IgD-negative memory B cell (primary cell): ENCODE data around the gene URB2. TPM values are rescaled to one million over a fixed set of nuclear protein-coding genes. Genes with fewer than 3 reads are reported as not detected.
"Not testable (repeated sequence)": the region's sequence is repeated elsewhere in the genome, so short reads cannot be mapped to it uniquely, and the experiment has no call there.

Source experiments
- H3K27ac Mint-ChIP-seq, 3 donors: one replicate each; pipeline ENCODE4 v1.8.0; 2020 to 2022; ENCODE audit warnings: mild to moderate bottlenecking in 3 of 3, mixed read lengths in 3 of 3, moderate library complexity in 1 of 3
- H3K27me3 Mint-ChIP-seq: one replicate; pipeline ENCODE4 v1.8.0; 2021; ENCODE audit warnings: mixed read lengths
- H3K36me3 Mint-ChIP-seq: one replicate; pipeline ENCODE4 v1.8.0; 2020; ENCODE audit warnings: mild to moderate bottlenecking, mixed read lengths
- H3K4me1 Mint-ChIP-seq, 3 donors: one replicate each; pipeline ENCODE4 v1.8.0; 2020 to 2022; ENCODE audit warnings: mixed read lengths in 3 of 3, mild to moderate bottlenecking in 1 of 3
- H3K4me3 Mint-ChIP-seq, 4 donors: one replicate each; pipeline ENCODE4 v1.8.0; 2020 to 2022; ENCODE audit warnings: mild to moderate bottlenecking in 4 of 4, mixed read lengths in 4 of 4, moderate library complexity in 3 of 4
- H3K9me3 Mint-ChIP-seq, 3 donors: one replicate each; pipeline ENCODE4 v1.8.0; 2020 to 2021; ENCODE audit warnings: mixed read lengths in 3 of 3, mild to moderate bottlenecking in 1 of 3
- polyA plus RNA-seq: library from polyadenylated mRNA; unstranded; fragments of 300-500 nt; fragmentation: Illumina TruSeq; gene quantifications from one replicate; pipeline ENCODE4 v1.2.3, GENCODE V29; 2021

URB2 gene
- polyA plus RNA-seq, 1 donor from 2014 or later = 5.6 TPM

GRCh38 chr1:229599218-229599954, 26.7 kb upstream of the URB2 start:
- peaks cover 0 to 7% (median 3%) of the 10 kb centered on the region in 3 donors for H3K4me1 Mint-ChIP-seq
- no peak overlapping the region for H3K4me3 Mint-ChIP-seq
- H3K9me3 Mint-ChIP-seq = no peaks in the 10 kb centered on the region
- peaks cover 8% of the 10 kb centered on the region for H3K36me3 Mint-ChIP-seq
- no peak overlapping the region for H3K27ac Mint-ChIP-seq
- H3K27me3 Mint-ChIP-seq = no peaks in the 10 kb centered on the region

GRCh38 chr1:229600229-229600628, 25.8 kb upstream of the URB2 start:
- H3K4me3 Mint-ChIP-seq = no peak overlapping the region
- peaks cover 9% of the 10 kb centered on the region for H3K36me3 Mint-ChIP-seq
- no peak overlapping the region for H3K27ac Mint-ChIP-seq
- no peaks in the 10 kb centered on the region for H3K9me3 Mint-ChIP-seq
- no peaks in the 10 kb centered on the region for H3K27me3 Mint-ChIP-seq
- H3K4me1 Mint-ChIP-seq = peaks cover 0 to 7% (median 3%) of the 10 kb centered on the region in 3 donors

GRCh38 chr1:229603371-229604005, 22.6 kb upstream of the URB2 start:
- Mint-ChIP-seq H3K4me3 (no peak overlapping the region), H3K36me3 (peaks cover 6% of the 10 kb centered on the region), H3K27me3 (no peaks in the 10 kb centered on the region), H3K27ac (no peak overlapping the region), H3K4me1 (peaks cover 0 to 2% (median 0%) of the 10 kb centered on the region in 3 donors), H3K9me3 (no peaks in the 10 kb centered on the region)

GRCh38 chr1:229607370-229607769, 18.7 kb upstream of the URB2 start:
- H3K4me3 Mint-ChIP-seq = no peak overlapping the region
- no peaks in the 10 kb centered on the region for H3K4me1 Mint-ChIP-seq
- peaks cover 6% of the 10 kb centered on the region for H3K36me3 Mint-ChIP-seq
- H3K27ac Mint-ChIP-seq = peak overlapping the region in 1 of 3 donors; percentile 4
- H3K9me3 Mint-ChIP-seq = no peaks in the 10 kb centered on the region
- no peaks in the 10 kb centered on the region for H3K27me3 Mint-ChIP-seq

GRCh38 chr1:229608590-229608989, 17.5 kb upstream of the URB2 start:
- H3K36me3 Mint-ChIP-seq = peaks cover 6% of the 10 kb centered on the region
- no peak overlapping the region for H3K4me3 Mint-ChIP-seq
- H3K4me1 Mint-ChIP-seq = no peaks in the 10 kb centered on the region
- H3K27me3 Mint-ChIP-seq = no peaks in the 10 kb centered on the region
- H3K27ac Mint-ChIP-seq = no peak overlapping the region
- H3K9me3 Mint-ChIP-seq = no peaks in the 10 kb centered on the region

- Mint-ChIP-seq H3K27ac (no peak overlapping the region), H3K4me1 (peaks cover 4 to 7% (median 4%) of the 10 kb centered on the region in 3 donors), H3K4me3 (no peak overlapping the region), H3K9me3 (no peaks in the 10 kb centered on the region), H3K27me3 (no peaks in the 10 kb centered on the region), H3K36me3 (peaks cover 6% of the 10 kb centered on the region)
These were observed 12.1 kb upstream of the URB2 start for GRCh38 chr1:229613938-229614337.

- peaks cover 7% of the 10 kb centered on the region in 3 donors for H3K4me1 Mint-ChIP-seq
- no peaks in the 10 kb centered on the region for H3K9me3 Mint-ChIP-seq
- no peak overlapping the region for H3K4me3 Mint-ChIP-seq
- no peaks in the 10 kb centered on the region for H3K27me3 Mint-ChIP-seq
- no peak overlapping the region for H3K27ac Mint-ChIP-seq
- H3K36me3 Mint-ChIP-seq = peaks cover 6% of the 10 kb centered on the region
These were observed 11.3 kb upstream of the URB2 start for GRCh38 chr1:229614701-229615100.

- Mint-ChIP-seq H3K27me3 (no peaks in the 10 kb centered on the region), H3K9me3 (no peaks in the 10 kb centered on the region), H3K4me3 (no peak overlapping the region), H3K36me3 (peaks cover 2% of the 10 kb centered on the region), H3K4me1 (peaks cover 15 to 18% (median 16%) of the 10 kb centered on the region in 3 donors), H3K27ac (no peak overlapping the region)
These were observed 8.5 kb upstream of the URB2 start for GRCh38 chr1:229617351-229618100.

- H3K9me3 Mint-ChIP-seq = no peaks in the 10 kb centered on the region
- H3K36me3 Mint-ChIP-seq = peaks cover 2% of the 10 kb centered on the region
- peaks cover 18 to 29% (median 23%) of the 10 kb centered on the region in 3 donors for H3K4me1 Mint-ChIP-seq
- no peak overlapping the region for H3K4me3 Mint-ChIP-seq
- no peak overlapping the region for H3K27ac Mint-ChIP-seq
- H3K27me3 Mint-ChIP-seq = no peaks in the 10 kb centered on the region
These were observed 7.0 kb upstream of the URB2 start for GRCh38 chr1:229619002-229619401.

GRCh38 chr1:229619614-229620013, 6.4 kb upstream of the URB2 start:
- H3K36me3 Mint-ChIP-seq = no peaks in the 10 kb centered on the region
- H3K4me3 Mint-ChIP-seq = no peak overlapping the region
- no peaks in the 10 kb centered on the region for H3K9me3 Mint-ChIP-seq
- H3K27ac Mint-ChIP-seq = no peak overlapping the region
- H3K27me3 Mint-ChIP-seq = no peaks in the 10 kb centered on the region
- peaks cover 20 to 33% (median 24%) of the 10 kb centered on the region in 3 donors for H3K4me1 Mint-ChIP-seq

- Mint-ChIP-seq H3K36me3 (no peaks in the 10 kb centered on the region), H3K9me3 (no peaks in the 10 kb centered on the region), H3K27ac (no peak overlapping the region), H3K4me3 (no peak overlapping the region), H3K4me1 (peaks cover 22 to 39% (median 30%) of the 10 kb centered on the region in 3 donors), H3K27me3 (no peaks in the 10 kb centered on the region)
These were observed 5.2 kb upstream of the URB2 start for GRCh38 chr1:229620876-229621275.

GRCh38 chr1:229621663-229622062, 4.4 kb upstream of the URB2 start:
- H3K4me1 Mint-ChIP-seq = peaks cover 22 to 40% (median 34%) of the 10 kb centered on the region in 3 donors
- no peaks in the 10 kb centered on the region for H3K27me3 Mint-ChIP-seq
- H3K36me3 Mint-ChIP-seq = no peaks in the 10 kb centered on the region
- H3K9me3 Mint-ChIP-seq = no peaks in the 10 kb centered on the region
- H3K27ac Mint-ChIP-seq = no peak overlapping the region
- no peak overlapping the region for H3K4me3 Mint-ChIP-seq

GRCh38 chr1:229622641-229623120, 3.4 kb upstream of the URB2 start:
- not testable (repeated sequence) for H3K36me3 Mint-ChIP-seq, H3K4me3 Mint-ChIP-seq, H3K27ac Mint-ChIP-seq, H3K9me3 Mint-ChIP-seq, H3K27me3 Mint-ChIP-seq
- H3K4me1 Mint-ChIP-seq = peaks cover 26 to 49% (median 37%) of the 10 kb centered on the region in 3 donors

GRCh38 chr1:229623225-229623624, 2.8 kb upstream of the URB2 start:
- Mint-ChIP-seq H3K36me3 (no peaks in the 10 kb centered on the region), H3K27me3 (no peaks in the 10 kb centered on the region), H3K4me1 (peaks cover 26 to 49% (median 37%) of the 10 kb centered on the region in 3 donors)

GRCh38 chr1:229623838-229624237, 2.2 kb upstream of the URB2 start:
- Mint-ChIP-seq H3K36me3 (no peaks in the 10 kb centered on the region), H3K27me3 (no peaks in the 10 kb centered on the region), H3K4me3 (peak overlapping the region in 3 of 4 donors; percentile 9 to 87 (median 39)), H3K9me3 (no peaks in the 10 kb centered on the region), H3K27ac (peak overlapping the region in 1 of 3 donors; percentile 61), H3K4me1 (peaks cover 23 to 45% (median 37%) of the 10 kb centered on the region in 3 donors)

More at GRCh38 chr1:229623225-229623624, 2.8 kb upstream of the URB2 start:
- no peaks in the 10 kb centered on the region for H3K9me3 Mint-ChIP-seq
- H3K4me3 Mint-ChIP-seq = peak overlapping the region in 2 of 4 donors; percentile 30 to 87
- no peak overlapping the region for H3K27ac Mint-ChIP-seq
